Astrocyte (in vitro differentiated cells and primary cell): ENCODE results near the gene NPAT. TPM values are rescaled to one million over a fixed set of nuclear protein-coding genes. Genes with fewer than 3 reads are reported as not detected.

Experiments used
- DNase-seq: peaks from one replicate; pipeline ENCODE4 v3.0.0-alpha.2; 2010; ENCODE audit warnings: low read depth
- FAIRE-seq: peaks from 2 replicates; lab custom pipeline; 2011; peaks lifted over from hg19 to GRCh38; lab: Jason Lieb, UNC
- H2AFZ ChIP-seq: 2 replicates; pipeline ENCODE4 v1.6.0; 2012; ENCODE audit warnings: low read depth, low read length, inconsistent platforms
- H3K27ac ChIP-seq: 2 replicates; pipeline ENCODE4 v1.5.1; 2011; ENCODE audit warnings: low read depth, low read length, inconsistent platforms
- H3K27me3 ChIP-seq: 2 replicates; pipeline ENCODE4 v1.6.0; 2011; ENCODE audit warnings: low read length, inconsistent platforms; ENCODE audit not compliant: insufficient read depth
- H3K36me3 ChIP-seq: 2 replicates; pipeline ENCODE4 v1.5.1; 2011; ENCODE audit warnings: low read length, inconsistent platforms; ENCODE audit not compliant: insufficient read depth
- H3K4me1 ChIP-seq: 2 replicates; pipeline ENCODE4 v1.5.1; 2011; ENCODE audit warnings: low read length, inconsistent platforms; ENCODE audit not compliant: insufficient read depth
- H3K4me2 ChIP-seq: 2 replicates; pipeline ENCODE4 v1.6.0; 2012; ENCODE audit warnings: low read length, inconsistent platforms
- H3K4me3 ChIP-seq: 2 replicates; pipeline ENCODE4 v1.5.1; 2011; ENCODE audit warnings: low read depth, mild to moderate bottlenecking, low read length, inconsistent platforms; ENCODE audit not compliant: insufficient read depth
- H3K79me2 ChIP-seq: 2 replicates; pipeline ENCODE4 v1.6.0; 2012; ENCODE audit warnings: mild to moderate bottlenecking, low read length, inconsistent platforms; ENCODE audit not compliant: insufficient read depth
- H3K9ac ChIP-seq: 2 replicates; pipeline ENCODE4 v1.6.0; 2012; ENCODE audit warnings: mild to moderate bottlenecking, low read length, inconsistent platforms
- H3K9me3 ChIP-seq: 2 replicates; pipeline ENCODE4 v1.5.1; 2012; ENCODE audit warnings: low read depth, mild to moderate bottlenecking, low read length, inconsistent platforms; ENCODE audit not compliant: insufficient read depth
- H4K20me1 ChIP-seq: 2 replicates; pipeline ENCODE4 v1.6.0; 2012; ENCODE audit warnings: low read length, inconsistent platforms; ENCODE audit not compliant: insufficient read depth
- H3K27ac Mint-ChIP-seq: one replicate; pipeline ENCODE4 v1.8.0; 2021; ENCODE audit warnings: mild to moderate bottlenecking, mixed read lengths; ENCODE audit not compliant: unreplicated experiment
- H3K27me3 Mint-ChIP-seq: one replicate; pipeline ENCODE4 v1.8.0; 2021; ENCODE audit warnings: low read depth, mixed read lengths; ENCODE audit not compliant: unreplicated experiment
- H3K36me3 Mint-ChIP-seq: one replicate; pipeline ENCODE4 v1.8.0; 2021; ENCODE audit warnings: low read depth, mixed read lengths; ENCODE audit not compliant: unreplicated experiment
- H3K4me1 Mint-ChIP-seq: one replicate; pipeline ENCODE4 v1.8.0; 2021; ENCODE audit warnings: low read depth, mixed read lengths; ENCODE audit not compliant: unreplicated experiment
- H3K4me3 Mint-ChIP-seq: one replicate; pipeline ENCODE4 v1.8.0; 2021; ENCODE audit warnings: mild to moderate bottlenecking, moderate library complexity, mixed read lengths; ENCODE audit not compliant: unreplicated experiment
- H3K9me3 Mint-ChIP-seq: one replicate; pipeline ENCODE4 v1.8.0; 2021; ENCODE audit warnings: mild to moderate bottlenecking, mixed read lengths; ENCODE audit not compliant: unreplicated experiment
- EZH2 ChIP-seq: IDR thresholded peaks from 2 replicates; pipeline ENCODE4 v1.6.1; 2012; ENCODE audit warnings: mild to moderate bottlenecking, low read length, inconsistent platforms; ENCODE audit not compliant: insufficient read depth
- total RNA-seq: library from RNA; stranded (reverse); gene quantifications from 2 replicates; pipeline ENCODE4 v1.2.1, GENCODE V29; 2021
- TF ChIP-seq, protein P1 (sequence below): IDR thresholded peaks from 2 replicates; pipeline ENCODE4 v1.5.1; 2011; ENCODE audit warnings: low read depth, mild to moderate bottlenecking, inconsistent platforms, low read length, moderate library complexity; ENCODE audit not compliant: insufficient read depth

NPAT gene
- total RNA-seq, 1 donor from 2014 or later = 10.4 TPM

GRCh38 chr11:108204929-108205499 lies 17.4 kb downstream of the NPAT start:
- H3K27me3 ChIP-seq = no peaks in the 10 kb centered on the region
- H3K4me3 ChIP-seq = no peak overlapping the region
- no peak overlapping the region for H2AFZ ChIP-seq
- no peak overlapping the region for H3K27ac Mint-ChIP-seq
- H3K36me3 ChIP-seq = peaks cover 10% of the 10 kb centered on the region
- no peak overlapping the region for H3K27ac ChIP-seq
- peaks cover 4% of the 10 kb centered on the region for H4K20me1 ChIP-seq
- no peak overlapping the region for H3K9ac ChIP-seq
- H3K4me1 Mint-ChIP-seq = peaks cover 3% of the 10 kb centered on the region
- no peak for FAIRE-seq
- peaks cover 76% of the 10 kb centered on the region for H3K79me2 ChIP-seq
- no peak overlapping the region for H3K4me3 Mint-ChIP-seq
- peaks cover 6% of the 10 kb centered on the region for H3K4me1 ChIP-seq
- H3K4me2 ChIP-seq = no peak overlapping the region
- TF ChIP-seq EZH2 = no peak
- TF ChIP-seq, protein P1, sequence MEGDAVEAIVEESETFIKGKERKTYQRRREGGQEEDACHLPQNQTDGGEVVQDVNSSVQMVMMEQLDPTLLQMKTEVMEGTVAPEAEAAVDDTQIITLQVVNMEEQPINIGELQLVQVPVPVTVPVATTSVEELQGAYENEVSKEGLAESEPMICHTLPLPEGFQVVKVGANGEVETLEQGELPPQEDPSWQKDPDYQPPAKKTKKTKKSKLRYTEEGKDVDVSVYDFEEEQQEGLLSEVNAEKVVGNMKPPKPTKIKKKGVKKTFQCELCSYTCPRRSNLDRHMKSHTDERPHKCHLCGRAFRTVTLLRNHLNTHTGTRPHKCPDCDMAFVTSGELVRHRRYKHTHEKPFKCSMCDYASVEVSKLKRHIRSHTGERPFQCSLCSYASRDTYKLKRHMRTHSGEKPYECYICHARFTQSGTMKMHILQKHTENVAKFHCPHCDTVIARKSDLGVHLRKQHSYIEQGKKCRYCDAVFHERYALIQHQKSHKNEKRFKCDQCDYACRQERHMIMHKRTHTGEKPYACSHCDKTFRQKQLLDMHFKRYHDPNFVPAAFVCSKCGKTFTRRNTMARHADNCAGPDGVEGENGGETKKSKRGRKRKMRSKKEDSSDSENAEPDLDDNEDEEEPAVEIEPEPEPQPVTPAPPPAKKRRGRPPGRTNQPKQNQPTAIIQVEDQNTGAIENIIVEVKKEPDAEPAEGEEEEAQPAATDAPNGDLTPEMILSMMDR = no peak
- H3K27me3 Mint-ChIP-seq = no peaks in the 10 kb centered on the region
- peaks cover 19% of the 10 kb centered on the region for H3K9me3 ChIP-seq
- peaks cover 29% of the 10 kb centered on the region for H3K36me3 Mint-ChIP-seq
- H3K9me3 Mint-ChIP-seq = peaks cover 8% of the 10 kb centered on the region
- no peak for DNase-seq

DNA sequence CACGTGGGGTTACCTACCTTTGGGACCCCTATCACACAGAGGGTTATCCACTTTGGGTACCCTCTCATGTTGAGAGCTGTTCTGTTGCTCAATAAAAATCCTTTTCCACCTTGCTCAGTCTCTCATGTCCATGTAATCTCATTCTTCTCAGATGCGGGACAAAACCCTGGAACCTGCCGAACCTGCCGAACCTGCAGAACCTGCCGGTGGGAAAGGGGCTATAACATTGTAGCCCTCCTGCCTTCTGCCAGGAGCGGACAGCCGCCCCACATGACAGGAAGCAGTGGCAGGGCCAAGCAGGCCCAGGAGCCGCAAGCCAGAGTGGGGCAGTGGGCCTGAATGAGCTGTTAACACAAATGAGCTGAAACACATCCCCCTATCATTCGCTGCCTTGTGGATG lies 18.1 kb downstream of the NPAT start:
- Histone ChIP-seq H3K9ac (no peak overlapping the region), H3K4me2 (no peak overlapping the region), H4K20me1 (peaks cover 7% of the 10 kb centered on the region), H3K4me1 (peaks cover 8% of the 10 kb centered on the region), H2AFZ (no peak overlapping the region), H3K4me3 (no peak overlapping the region), H3K36me3 (peaks cover 10% of the 10 kb centered on the region), H3K79me2 (peaks cover 77% of the 10 kb centered on the region), H3K27ac (no peak overlapping the region), H3K27me3 (no peaks in the 10 kb centered on the region), H3K9me3 (peaks cover 19% of the 10 kb centered on the region)
- Mint-ChIP-seq H3K9me3 (peaks cover 8% of the 10 kb centered on the region), H3K4me1 (peaks cover 9% of the 10 kb centered on the region), H3K27ac (no peak overlapping the region), H3K36me3 (peaks cover 27% of the 10 kb centered on the region), H3K4me3 (no peak overlapping the region), H3K27me3 (no peaks in the 10 kb centered on the region)
- FAIRE-seq (no peak), DNase-seq (no peak)
- TF ChIP-seq, protein P1 = no peak
- TF ChIP-seq EZH2 = no peak

GRCh38 chr11:108203075-108203474 lies 19.4 kb downstream of the NPAT start:
- TF ChIP-seq, protein P1 = no peak
- TF ChIP-seq EZH2 = no peak
- DNase-seq (no peak), FAIRE-seq (no peak)
- Histone ChIP-seq H3K9me3 (peaks cover 19% of the 10 kb centered on the region), H3K79me2 (peaks cover 74% of the 10 kb centered on the region), H3K4me2 (no peak overlapping the region), H2AFZ (no peak overlapping the region), H3K27ac (no peak overlapping the region), H3K36me3 (peaks cover 10% of the 10 kb centered on the region), H3K27me3 (no peaks in the 10 kb centered on the region), H3K4me1 (peaks cover 8% of the 10 kb centered on the region), H3K4me3 (no peak overlapping the region), H3K9ac (no peak overlapping the region), H4K20me1 (peaks cover 7% of the 10 kb centered on the region)
- Mint-ChIP-seq H3K27me3 (no peaks in the 10 kb centered on the region), H3K27ac (no peak overlapping the region), H3K9me3 (peaks cover 8% of the 10 kb centered on the region), H3K4me1 (peaks cover 9% of the 10 kb centered on the region), H3K4me3 (no peak overlapping the region), H3K36me3 (peaks cover 29% of the 10 kb centered on the region)
